A204.1 (cell line): Measurements from ENCODE around the gene RETREG3.
"Not testable (repeated sequence)": the region's sequence is repeated elsewhere in the genome, so short reads cannot be mapped to it uniquely, and the experiment has no call there.

Experiments used
- FAIRE-seq: peaks from 2 replicates; lab custom pipeline; 2012; peaks lifted over from hg19 to GRCh38; lab: Jason Lieb, UNC

RETREG3 gene, protein sequence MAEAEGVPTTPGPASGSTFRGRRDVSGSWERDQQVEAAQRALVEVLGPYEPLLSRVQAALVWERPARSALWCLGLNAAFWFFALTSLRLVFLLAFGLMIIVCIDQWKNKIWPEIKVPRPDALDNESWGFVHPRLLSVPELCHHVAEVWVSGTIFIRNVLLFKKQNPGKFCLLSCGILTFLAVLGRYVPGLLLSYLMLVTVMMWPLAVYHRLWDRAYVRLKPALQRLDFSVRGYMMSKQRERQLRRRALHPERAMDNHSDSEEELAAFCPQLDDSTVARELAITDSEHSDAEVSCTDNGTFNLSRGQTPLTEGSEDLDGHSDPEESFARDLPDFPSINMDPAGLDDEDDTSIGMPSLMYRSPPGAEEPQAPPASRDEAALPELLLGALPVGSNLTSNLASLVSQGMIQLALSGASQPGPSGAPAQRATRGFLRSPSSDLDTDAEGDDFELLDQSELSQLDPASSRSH

DNA sequence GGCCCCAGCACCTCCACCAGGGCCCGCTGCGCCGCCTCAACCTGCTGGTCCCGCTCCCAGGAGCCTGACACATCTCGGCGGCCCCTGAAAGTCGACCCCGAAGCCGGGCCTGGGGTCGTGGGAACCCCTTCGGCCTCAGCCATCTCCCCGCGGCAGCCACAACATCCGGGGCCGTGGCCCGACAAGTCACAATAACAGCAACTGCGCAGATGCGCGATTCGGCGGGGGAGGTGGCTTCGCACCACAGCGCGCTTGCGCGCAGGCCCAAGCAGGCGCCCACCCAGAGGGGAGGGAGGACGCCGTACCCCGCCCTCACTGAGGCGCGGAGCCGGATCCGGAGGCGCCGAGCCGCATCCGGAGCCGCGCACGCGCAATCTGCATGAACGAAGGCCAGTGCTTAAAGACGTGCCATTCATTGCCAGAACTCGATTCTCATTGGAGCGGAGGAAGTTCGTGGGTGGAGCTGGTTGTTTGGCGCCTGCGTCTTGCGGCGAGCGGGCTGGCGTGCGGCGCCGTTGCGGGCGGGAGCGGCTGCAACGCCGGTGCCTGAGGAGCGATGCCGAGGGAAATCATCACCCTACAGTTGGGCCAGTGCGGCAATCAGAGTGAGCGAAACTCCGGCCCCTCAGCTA, at the start of gene RETREG3, which contains the start of gene TUBG1:
RETREG3 (minus strand) TSS at position 193 of the 632 bp plus-strand sequence; CDS start at position 143, 50 bp downstream.
TUBG1 (plus strand) TSS at position 502 of the 632 bp plus-strand sequence; CDS start at position 557, 55 bp downstream.
- FAIRE-seq = peak; percentile 93

DNA sequence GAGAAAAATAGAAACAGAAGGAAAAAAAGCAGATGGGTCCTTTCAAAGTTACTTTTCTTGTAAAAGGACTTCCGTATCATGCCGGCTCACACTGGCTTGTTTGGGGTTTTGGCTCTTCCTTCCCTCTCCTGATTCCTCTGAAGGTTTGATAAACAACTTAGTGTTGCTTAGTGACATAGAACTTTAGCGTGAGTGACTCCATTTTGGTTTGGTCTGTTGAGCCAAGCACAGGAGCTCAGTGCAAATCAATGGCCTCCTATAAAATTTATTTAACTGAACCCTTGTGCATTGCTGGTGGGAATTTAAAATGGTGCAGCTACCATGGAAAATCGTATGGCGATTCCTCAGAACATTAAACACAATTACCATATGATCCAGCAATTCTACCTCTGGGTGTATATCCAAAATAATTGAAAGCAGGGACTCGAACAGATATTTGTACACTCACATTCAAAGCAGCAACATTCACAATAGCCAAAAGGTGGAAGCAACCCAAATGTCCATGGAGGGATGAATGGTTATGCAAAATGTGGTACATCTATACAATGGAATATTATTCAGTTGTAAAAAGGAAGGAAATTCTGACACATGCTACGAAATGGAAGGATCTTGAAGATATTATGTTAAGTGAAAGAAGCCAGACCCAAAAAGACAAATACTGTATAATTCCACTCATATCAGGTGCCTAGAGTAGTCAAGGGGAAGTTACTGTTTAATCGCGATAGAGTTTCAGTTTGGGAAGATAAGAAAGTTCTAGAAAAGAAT, 48.8 kb upstream of the RETREG3 start:
- no peak for FAIRE-seq

DNA sequence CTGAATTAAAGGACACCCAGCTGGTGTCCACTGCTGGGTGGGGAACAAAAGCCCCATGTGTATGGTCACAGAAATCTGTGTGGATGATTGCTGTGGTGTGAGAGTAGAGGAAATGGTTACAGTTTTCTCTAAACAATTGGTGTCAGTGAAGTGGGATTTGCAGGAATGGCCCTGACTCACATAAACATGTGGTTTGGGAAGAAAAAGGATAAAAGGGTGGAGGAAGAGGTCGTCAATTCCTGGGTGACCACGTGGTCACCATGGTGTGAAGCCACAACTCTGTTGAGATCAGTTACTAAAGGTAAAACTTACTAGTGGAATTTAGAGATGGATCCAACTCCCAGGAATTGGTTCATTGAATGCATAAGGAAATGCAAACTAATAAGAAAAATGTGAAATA, 46.4 kb upstream of the RETREG3 start:
- FAIRE-seq = no peak

DNA sequence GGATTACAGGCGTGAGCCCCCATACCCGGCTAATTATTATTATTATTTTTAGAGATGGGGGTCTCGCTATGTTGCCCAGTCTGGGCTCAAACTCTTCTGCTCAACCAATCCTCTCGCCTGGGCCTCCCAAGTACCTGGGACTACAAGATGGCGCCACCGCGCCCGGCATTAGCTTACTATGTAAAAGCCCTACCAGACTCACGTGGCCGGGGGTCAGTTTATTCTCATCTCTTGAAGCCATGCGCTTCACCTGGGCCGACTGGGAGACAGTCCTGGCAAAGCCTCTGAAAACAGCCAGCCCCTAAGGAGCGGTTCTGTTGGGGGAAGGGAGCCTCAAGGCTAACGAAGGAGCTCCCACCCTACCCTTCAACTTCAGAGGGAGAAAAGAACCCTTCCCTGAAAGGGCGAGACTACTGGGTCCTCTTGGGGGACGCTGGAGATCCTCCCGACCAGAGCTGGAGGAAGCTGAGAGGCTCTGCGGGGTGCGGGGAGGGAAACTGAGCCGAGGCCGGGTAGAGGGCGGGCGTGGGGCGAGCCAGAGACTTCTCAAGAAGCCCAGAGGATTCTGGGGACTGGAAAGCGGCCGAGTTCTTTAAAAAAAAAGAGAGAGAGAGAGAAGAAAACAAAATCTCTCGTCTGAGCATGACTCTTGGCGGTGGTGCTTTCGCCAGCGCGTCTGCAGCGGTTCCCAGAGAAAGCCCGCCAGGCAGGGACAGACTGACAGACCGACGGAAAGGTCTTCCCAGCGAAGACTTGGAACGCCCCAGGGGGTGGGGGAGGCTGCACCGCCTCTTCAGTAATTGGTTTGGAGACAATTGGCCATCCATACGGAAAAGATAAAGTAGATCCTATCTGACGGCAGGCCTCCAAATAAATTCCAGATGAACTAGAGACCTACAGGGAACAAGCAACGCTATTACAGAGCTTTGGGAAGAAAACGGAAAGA, 44.3 kb upstream of the RETREG3 start:
- FAIRE-seq = no peak

DNA sequence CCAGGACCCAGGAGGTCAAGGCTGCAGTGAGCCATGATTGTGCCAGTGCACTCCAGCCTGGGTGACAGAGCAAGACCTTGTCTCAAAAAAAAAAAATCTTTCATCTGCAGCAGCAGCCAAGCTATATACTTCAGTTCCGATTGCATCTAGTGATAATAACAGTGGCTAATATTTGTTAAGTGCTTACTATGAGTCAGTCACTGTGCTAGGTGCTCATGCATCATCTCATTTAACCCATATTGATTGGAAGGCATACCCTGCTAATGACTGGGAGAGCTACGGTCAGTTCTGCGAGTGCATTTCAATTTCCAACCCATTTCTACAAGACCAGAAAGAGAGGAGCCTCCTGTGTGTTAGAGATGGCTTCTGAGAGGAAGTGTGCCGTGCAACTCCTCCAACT, 42.2 kb upstream of the RETREG3 start:
- no peak for FAIRE-seq

DNA sequence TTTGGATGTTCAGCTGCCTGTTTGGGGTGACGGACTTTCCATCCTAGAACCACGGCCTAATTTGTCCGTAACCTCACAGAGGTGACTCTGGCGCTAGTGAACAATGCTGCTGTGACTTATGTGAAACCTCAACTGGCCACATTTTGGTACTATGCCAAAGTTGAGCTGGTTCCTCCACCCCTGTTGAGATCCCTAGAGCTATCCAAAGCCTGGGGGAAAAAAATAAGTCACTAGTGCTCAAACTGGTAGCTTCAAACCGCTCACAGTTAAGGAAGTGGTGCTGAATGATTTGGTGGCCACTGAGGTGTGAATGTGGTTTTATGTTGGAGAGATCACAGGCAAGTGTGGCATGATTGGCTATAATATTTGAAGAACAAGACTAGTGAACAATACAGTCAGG, 38.6 kb upstream of the RETREG3 start:
- no peak for FAIRE-seq

DNA sequence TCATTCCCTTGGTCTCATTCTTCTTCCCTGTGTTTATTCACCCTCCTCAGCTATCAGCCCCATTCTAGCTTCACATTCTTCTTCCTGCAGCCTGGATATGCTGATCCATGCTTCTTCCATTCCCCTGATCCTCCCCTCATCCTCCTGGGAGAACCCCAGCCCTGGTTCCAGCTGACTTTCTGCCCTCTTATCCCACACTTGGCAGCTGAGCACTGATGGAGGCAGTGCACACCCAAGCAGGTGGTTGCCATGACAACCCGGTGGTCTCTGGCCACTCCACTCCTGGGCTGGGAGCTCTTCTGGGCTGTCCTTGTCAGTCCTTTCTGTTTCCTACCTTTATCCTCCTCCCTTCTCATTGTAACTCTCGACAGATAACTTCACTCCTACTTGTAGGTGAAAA, 33.2 kb upstream of the RETREG3 start:
- no peak for FAIRE-seq

DNA sequence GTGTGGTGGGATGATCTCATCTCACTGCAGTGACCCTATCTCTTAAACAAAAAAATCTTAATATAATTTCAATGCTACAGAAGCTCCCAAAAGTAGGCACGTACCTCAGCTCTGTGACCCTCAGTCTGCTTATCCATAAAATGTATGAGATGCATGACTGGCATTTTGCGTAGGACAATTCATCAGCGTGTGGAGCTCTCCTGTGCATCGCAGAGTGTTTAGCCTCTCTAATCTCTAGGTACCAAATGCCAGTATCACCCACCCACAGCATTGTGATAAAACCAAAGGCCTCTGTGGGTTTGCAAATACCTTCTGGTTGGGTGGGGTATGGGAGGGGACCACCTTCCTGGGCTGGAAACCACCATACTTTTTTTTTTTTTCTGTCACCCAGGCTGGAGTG, 30.9 kb upstream of the RETREG3 start:
- FAIRE-seq = no peak

DNA sequence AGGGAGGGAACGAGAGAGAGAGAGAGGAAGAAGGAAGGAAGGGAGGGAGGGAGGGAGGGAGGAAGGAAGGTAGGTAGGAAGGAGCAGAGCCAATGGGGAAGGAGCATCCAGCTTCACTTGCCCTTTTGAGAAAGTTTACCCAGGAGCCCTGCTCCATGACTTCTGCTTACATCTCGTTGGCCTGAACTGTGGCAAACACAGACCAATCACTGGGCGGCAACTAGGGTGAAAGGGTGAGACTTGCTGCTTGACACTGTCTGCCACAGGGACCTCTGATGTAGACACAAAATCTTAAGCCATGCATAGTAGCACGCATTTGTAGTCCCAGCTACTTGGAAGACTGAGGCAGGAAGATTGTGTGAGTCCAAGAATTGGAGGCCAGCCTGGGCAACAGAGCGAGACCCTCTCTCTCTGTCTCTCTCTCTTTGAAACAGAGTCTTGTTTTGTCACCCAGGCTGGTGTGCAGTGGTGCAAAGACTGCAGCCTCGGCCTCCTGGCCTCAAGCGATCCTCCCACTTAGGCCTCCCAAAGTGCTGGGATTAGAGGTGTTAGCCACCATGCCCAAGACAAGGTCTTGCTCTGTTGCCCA, 30.4 kb upstream of the RETREG3 start:
- no peak for FAIRE-seq

DNA sequence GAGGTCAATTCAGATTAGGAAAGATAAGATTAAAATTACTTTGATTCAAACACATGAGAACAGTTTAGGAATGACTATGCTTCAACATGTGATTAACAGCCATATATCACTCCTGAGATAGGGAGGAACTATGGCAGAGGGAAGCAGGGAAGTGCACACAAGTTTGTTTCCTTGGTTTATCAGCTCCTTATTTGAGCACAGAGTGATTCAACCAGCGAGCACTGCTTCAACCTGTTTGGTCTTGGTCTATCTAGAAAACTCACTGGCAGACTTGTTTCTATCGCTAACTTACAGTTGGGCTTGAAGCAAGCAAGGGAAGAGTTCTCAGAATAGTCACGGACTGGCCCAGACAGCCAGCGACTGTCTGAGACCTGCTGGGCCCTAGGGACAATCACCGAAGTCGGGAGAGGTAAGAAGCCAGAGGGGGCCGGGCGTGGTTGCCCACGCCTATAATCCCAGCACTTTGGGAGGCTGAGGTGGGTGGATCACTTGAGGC, 23.8 kb upstream of the RETREG3 start:
- no peak for FAIRE-seq

DNA sequence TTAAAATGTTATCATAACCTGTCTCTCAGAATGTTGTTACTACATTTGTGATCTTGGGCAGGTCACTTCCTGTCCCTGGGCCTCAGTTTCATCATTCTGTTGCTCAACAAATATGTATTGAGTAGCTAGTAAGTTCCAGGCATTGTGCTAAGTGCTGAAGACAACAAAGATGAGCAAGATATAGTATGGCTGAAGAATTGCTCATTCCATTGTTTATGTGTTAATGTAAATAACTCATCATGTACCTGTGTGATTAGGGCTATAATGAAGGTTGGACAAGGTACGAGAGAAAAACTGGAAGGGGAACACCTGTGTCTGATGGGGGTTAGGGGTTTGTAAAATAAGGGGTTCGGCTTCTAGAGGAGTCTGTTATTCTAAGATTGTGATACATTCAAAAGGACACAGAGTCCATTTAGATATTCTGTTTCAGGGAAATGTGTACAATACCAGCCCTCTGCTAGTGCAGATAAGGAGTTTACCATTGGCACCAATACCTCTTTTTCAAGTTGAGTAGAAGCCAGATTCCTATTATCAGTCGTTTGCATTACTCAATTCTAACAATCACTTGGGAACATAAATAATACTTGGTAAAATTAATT, 20.3 kb upstream of the RETREG3 start:
- no peak for FAIRE-seq

DNA sequence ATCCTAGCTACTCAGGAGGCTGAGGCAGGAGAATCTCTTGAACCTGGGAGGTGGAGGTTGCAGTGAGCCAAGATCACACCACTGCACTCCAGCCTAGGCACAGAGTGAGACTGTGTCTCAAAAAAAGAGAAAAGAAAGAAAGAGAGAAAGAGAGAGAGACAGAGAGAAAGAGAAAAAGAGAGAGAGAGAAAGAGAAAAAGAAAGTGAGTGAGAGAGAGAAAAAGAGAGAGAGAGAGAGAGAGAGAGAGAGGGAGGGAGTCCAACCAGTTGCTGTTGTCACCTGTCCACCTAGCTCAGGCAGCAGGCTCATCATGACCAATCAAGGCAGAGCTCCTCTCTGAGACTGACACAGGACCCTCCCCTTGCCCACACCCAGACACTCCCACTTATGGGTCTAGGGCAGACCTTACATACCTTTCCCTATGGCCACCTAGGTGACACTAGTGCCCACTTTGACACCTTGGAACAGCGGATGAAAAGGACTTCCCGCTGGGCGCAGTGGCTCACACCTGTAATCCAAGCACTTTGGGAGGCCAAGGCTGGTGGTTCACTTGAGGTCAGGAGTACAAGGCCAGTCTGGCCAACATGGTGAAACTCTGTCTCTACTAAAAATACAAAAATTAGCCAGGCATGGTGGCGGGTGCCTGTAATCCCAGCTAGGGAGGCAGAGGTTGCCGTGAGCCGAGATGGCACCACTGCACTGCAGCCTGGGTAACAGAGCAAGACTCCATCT, 18.0 kb upstream of the RETREG3 start:
- FAIRE-seq = not testable (repeated sequence)

DNA sequence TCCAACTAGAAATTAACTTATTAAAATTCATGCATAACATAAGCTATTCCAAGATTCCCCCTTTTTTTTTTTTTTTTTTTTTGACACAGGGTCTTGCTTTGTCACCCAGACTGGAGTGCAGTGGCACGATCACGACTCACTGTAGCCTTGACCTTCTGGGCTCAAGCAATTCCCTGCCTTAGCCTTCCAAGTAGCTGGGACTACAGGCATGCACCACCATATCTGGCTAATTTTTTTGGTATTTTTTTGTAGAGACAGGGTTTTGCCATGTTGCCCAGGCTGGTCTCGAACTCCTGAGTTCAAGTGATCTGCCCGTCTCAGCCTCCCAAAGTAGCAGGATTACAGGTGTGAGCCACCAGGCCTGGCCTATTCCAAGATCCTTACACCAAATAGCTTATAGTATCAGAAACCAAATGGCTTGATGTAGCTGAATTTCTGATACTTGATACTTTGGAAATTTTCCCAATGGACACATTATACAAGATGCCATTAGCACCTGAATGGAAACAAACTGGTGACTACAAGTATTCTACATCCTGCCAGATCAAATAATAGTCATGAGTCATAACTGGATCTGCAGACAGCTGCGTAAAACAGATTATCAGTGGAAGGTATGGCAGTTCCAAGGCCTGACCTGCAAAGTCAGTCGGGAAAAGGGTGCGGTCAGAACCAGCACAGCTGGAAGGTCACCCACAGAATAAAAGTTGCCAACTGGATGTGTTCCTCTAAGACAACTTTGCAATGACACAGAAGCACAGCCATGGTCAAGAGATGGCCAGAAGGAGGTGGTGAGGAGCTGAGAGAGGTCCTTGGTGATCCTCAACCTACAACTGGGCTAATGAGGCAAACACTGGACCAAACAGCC, 14.8 kb upstream of the RETREG3 start:
- FAIRE-seq = no peak

DNA sequence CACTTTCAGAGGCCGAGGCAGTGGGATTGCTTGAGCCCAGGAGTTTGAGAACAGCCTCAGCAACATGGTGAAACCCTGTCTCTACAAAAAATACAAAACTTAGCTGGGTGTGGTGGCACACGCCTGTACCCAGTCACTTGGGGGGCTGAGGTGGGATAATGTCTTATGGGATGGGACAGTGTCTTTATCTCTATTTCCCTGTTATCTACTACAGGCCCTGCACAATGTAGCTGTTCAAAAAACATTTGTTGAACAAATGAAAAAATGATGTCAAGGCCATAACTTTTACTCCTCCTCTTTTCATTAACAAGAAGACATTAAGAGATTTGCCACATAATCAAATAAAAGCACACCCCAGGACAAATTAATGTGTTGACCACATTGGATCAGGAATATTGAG, 14.1 kb upstream of the RETREG3 start:
- FAIRE-seq = no peak

DNA sequence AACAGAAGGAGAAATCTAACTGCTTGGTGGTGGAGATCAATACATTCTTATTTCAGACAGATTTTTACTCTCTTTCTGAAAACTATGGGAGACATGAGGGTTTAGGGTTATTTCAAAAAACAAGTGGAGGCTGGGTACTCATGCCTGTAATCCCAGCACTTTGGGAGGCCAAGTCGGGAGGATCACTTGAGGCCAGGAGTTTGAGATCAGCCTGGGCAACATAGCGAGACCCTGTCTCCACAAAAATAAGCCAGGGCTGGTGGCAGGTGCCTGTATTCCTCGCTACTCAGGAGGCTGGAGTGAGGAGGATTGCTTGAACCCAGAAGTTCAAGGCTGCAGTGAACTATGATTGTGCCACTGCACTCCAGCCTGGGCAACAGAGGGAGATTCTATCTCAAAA, 12.8 kb upstream of the RETREG3 start:
- FAIRE-seq = not testable (repeated sequence)

DNA sequence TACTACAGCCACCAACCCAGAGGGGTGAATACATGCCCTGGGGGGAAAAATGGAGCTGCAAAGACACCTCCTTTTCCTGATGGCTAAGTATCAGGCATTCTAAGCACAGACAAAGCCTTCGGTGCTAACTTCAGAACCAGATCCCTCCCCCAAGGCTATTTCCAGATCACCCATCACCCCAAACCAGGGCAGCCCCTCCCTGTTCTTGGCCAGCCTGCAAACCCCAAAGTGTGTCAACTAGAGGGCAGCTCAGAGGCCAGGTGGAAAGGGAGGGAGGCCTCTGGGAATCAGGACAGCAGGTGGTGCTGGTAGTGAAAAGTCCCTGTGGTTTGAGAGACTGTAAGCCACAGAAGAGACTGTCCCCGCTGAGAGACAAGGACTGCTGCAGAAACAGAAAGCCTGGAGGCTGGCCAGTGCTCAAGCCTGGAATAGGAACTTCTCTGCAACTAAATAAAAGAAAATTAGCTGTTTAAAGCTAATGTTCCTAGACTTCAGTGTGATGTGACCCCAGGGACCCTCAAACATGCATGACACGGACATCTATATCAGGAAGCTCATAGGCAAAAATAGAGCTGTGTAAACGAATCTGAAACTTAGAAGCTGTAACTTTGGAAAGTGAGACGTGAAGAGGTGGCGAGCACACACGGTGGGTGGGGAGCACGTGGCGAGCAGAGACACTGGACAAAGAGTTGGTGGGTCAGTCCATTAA, 9.4 kb upstream of the RETREG3 start:
- FAIRE-seq = no peak

DNA sequence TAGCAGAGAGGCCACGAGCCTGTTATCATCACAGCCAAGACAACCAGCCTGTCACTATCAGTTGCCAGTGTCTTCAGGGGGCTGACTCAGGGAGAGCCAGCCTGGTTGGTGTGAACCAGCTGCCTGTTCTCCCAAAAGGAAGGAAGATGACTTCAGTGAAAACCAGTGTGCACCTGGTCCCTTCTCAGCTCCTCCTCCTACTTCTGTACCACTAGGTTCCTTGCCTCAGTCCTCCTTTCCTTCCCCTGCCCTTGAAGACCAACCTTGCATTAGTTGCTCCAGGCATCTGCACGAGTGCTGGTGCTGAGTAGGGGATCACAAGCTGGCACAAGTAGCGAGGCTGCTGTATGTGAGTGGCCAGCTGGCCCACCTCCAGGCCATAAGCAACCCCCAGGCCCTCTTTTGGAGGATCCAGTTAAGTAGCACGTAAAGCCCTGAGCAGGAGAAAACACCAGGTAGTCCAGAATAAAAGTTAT, 8.8 kb upstream of the RETREG3 start:
- no peak for FAIRE-seq

DNA sequence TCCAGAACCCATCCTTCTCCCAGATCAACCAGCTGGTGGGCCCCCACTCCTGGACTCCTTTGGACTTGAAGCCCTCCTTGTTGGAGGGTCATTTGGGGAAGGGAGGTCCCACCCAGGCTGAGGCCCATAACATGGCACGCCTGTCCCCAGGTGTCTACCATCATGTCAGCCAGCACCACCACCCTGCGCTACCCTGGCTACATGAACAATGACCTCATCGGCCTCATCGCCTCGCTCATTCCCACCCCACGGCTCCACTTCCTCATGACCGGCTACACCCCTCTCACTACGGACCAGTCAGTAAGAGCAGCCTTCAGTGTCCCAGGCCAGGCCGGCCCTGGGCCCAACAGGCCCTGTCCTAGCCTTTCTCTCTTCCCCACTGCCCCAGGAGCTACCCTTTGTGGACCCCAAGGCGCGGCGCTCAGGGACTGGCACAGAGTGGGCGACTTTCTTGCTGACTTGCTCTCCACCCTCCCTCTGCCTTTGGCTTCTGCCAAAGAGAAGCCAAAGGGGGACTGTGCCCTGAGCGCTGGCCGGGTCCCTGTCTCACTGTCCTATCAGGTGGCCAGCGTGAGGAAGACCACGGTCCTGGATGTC, 4.6 kb upstream of the RETREG3 start:
- FAIRE-seq = no peak
